Germinal center (tissue), 1 donor: Measurements from ENCODE around the gene PARD6B.
"Not testable (repeated sequence)": the region's sequence is repeated elsewhere in the genome, so short reads cannot be mapped to it uniquely, and the experiment has no call there.

ENCODE experiments used
- DNase-seq: peaks from one replicate; pipeline ENCODE4 v3.0.0; 2012; ENCODE audit warnings: mixed read lengths, low spot score

Gene PARD6B

GRCh38 chr20:50774515-50774914 is 43.1 kb downstream of the PARD6B start:
- no peak for DNase-seq

- no peak for DNase-seq
These were observed 44.9 kb downstream of the PARD6B start for GRCh38 chr20:50776122-50776817.

GRCh38 chr20:50777373-50777772 is 46.0 kb downstream of the PARD6B start:
- no peak for DNase-seq

- not testable (repeated sequence) for DNase-seq
These were observed 47.6 kb downstream of the PARD6B start for GRCh38 chr20:50778994-50779393.

- DNase-seq: no peak
These were observed 52.0 kb downstream of the PARD6B start for GRCh38 chr20:50783390-50783789.

GRCh38 chr20:50783903-50784302 is 52.5 kb downstream of the PARD6B start:
- DNase-seq: no peak

- no peak for DNase-seq
These were observed 53.1 kb downstream of the PARD6B start for GRCh38 chr20:50784464-50784863.

GRCh38 chr20:50786703-50787102 is 55.3 kb downstream of the PARD6B start:
- DNase-seq: no peak

GRCh38 chr20:50787181-50787580 is 55.8 kb downstream of the PARD6B start:
- DNase-seq: no peak

- no peak for DNase-seq
These were observed 56.9 kb downstream of the PARD6B start for GRCh38 chr20:50788045-50788991.

- no peak for DNase-seq
These were observed 58.7 kb downstream of the PARD6B start for GRCh38 chr20:50789968-50790650.

- DNase-seq: peak; percentile 87
These were observed 59.4 kb downstream of the PARD6B start for GRCh38 chr20:50790651-50791277.

GRCh38 chr20:50792708-50793574 is 61.6 kb downstream of the PARD6B start:
- DNase-seq: no peak

GRCh38 chr20:50793575-50794016 is 62.2 kb downstream of the PARD6B start:
- not testable (repeated sequence) for DNase-seq

- no peak for DNase-seq
These were observed 62.9 kb downstream of the PARD6B start for GRCh38 chr20:50794181-50794845.

GRCh38 chr20:50794846-50795634 is 63.7 kb downstream of the PARD6B start, which contains the start of gene BCAS4:
TSS of gene BCAS4 (plus strand) at chr20:50795061. CDS start at chr20:50795084, 23 bp downstream.
- peak; percentile 95 for DNase-seq

GRCh38 chr20:50797142-50797541 is 65.8 kb downstream of the PARD6B start:
- DNase-seq: no peak

GRCh38 chr20:50798650-50799049 is 67.3 kb downstream of the PARD6B start:
- no peak for DNase-seq

GRCh38 chr20:50799176-50799889 is 68.0 kb downstream of the PARD6B start:
- no peak for DNase-seq
